SU-DHL-6 (cell line): ENCODE results near the gene ATOX1.

Experiments
- H2AFZ ChIP-seq: fragments of 200-600 bp; sonication (generic); 2 replicates; pipeline ENCODE4 v1.6.1; 2014; ENCODE audit warnings: low read depth, mild to moderate bottlenecking, moderate library complexity, mixed read lengths, antibody characterized with exemption, low read length; ENCODE audit not compliant: severe bottlenecking
- H3F3A ChIP-seq: fragments of 200-600 bp; shearing (Covaris generic); 2 replicates; pipeline ENCODE4 v1.6.0; 2016; ENCODE audit warnings: antibody characterized with exemption, mild to moderate bottlenecking; ENCODE audit not compliant: insufficient read depth
- H3K27ac ChIP-seq: fragments of 200-600 bp; sonication (generic); 2 replicates; pipeline ENCODE4 v1.5.1; 2016; ENCODE audit warnings: low read depth, mild to moderate bottlenecking, low read length, moderate library complexity, mixed read lengths
- H3K27me3 ChIP-seq: fragments of 200-600 bp; sonication (generic), shearing (Covaris generic); 2 replicates; pipeline ENCODE4 v1.6.0; 2014; ENCODE audit warnings: mild to moderate bottlenecking, low read length
- H3K36me3 ChIP-seq: fragments of 200-600 bp; sonication (generic); 2 replicates; pipeline ENCODE4 v1.6.1; 2014; ENCODE audit warnings: mild to moderate bottlenecking, low read length, mixed read lengths
- H3K4me2 ChIP-seq: fragments of 300-600, 200-600 bp; shearing (Covaris generic), sonication (generic); 2 replicates; pipeline ENCODE4 v1.6.0; 2014; ENCODE audit warnings: low read length, low read depth, mild to moderate bottlenecking; ENCODE audit not compliant: poor library complexity, severe bottlenecking
- H3K4me3 ChIP-seq: fragments of 200-600 bp; sonication (generic); 2 replicates; pipeline ENCODE4 v1.5.1; 2014; ENCODE audit warnings: antibody characterized with exemption, low read length, mild to moderate bottlenecking, mixed read lengths; ENCODE audit not compliant: insufficient read depth, poor library complexity, severe bottlenecking
- H3K79me2 ChIP-seq: fragments of 200-600 bp; sonication (generic); 2 replicates; pipeline ENCODE4 v1.6.1; 2014; ENCODE audit warnings: mild to moderate bottlenecking, low read length, moderate library complexity; ENCODE audit not compliant: insufficient read depth
- H3K9ac ChIP-seq: fragments of 200-600 bp; sonication (generic); 2 replicates; pipeline ENCODE4 v1.7.0; 2014; ENCODE audit warnings: mild to moderate bottlenecking, low read length
- H3K9me2 ChIP-seq: fragments of 200-600 bp; sonication (generic); replicated peaks from 2 replicates; pipeline ENCODE4 v1.6.1; 2014; ENCODE audit warnings: low read length; ENCODE audit not compliant: insufficient read depth
- H3K9me3 ChIP-seq: fragments of 200-600 bp; sonication (generic); 2 replicates; pipeline ENCODE4 v1.6.1; 2014; ENCODE audit warnings: low read length, mixed read lengths; ENCODE audit not compliant: insufficient read depth
- H4K20me1 ChIP-seq: fragments of 200-600 bp; sonication (generic); 2 replicates; pipeline ENCODE4 v1.6.1; 2014; ENCODE audit warnings: low read depth, mild to moderate bottlenecking, antibody characterized with exemption, low read length, moderate library complexity, mixed read lengths
- CTCF ChIP-seq: fragments of 200-600 bp; sonication (generic); IDR thresholded peaks from one replicate; pipeline ENCODE4 v1.5.1; 2017; ENCODE audit warnings: antibody characterized with exemption, mild to moderate bottlenecking, low read length, moderate library complexity; ENCODE audit not compliant: insufficient read depth, poor library complexity, severe bottlenecking
- EZH2phosphoT487 ChIP-seq: fragments of 200-600 bp; sonication (generic), shearing (Covaris generic); conservative IDR thresholded peaks from 2 replicates; pipeline ENCODE4 v1.6.1; 2018; ENCODE audit warnings: mild to moderate bottlenecking, antibody characterized with exemption, low read length, moderate library complexity, mixed read lengths

The ATOX1 gene

DNA sequence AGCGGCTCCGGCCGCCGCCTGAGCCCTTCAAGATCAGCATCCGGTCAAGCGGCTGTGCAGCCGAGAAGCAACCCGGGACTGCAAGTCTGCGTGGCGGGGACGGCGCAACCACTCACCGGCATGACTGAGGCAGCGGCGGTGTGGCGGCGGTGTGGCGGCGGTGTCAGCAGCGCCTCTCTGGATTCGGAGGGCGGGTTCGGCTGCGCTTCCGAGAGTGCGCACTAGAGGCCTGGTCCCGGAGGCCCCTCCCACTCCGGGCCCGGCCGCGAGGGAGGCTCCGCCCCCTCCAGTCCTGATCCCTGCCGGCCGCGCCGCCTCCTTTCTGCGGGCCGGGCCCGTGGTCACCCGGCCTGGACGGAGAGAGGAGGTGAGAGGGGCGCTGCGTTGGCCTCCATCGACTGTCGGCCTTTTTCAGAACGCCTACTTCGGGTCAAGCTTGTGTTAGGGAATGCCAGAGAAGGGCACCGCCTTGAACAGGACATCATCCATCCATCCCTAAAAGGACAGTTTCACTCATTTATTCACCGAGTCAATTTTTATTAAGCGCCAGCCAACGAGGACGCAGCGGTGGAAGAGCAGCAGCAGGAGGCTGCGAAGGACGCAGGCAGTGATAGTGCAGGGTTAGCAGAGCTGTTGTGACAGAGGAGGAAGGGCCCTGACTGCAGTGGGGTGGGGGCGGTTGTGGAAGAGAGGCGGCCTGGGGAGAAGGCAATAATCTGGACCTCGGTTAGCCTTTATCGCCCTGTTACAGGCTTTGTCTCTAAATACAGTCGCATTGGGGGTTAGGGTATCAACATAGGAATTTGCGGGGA is at the start of gene ATOX1:
Gene ATOX1, minus strand, starts transcription at position 202 of the 812 bp plus-strand sequence. Its CDS starts 80 bp downstream, at position 122.
- peaks cover 31% of the 10 kb centered on the region for H3K79me2 ChIP-seq

DNA sequence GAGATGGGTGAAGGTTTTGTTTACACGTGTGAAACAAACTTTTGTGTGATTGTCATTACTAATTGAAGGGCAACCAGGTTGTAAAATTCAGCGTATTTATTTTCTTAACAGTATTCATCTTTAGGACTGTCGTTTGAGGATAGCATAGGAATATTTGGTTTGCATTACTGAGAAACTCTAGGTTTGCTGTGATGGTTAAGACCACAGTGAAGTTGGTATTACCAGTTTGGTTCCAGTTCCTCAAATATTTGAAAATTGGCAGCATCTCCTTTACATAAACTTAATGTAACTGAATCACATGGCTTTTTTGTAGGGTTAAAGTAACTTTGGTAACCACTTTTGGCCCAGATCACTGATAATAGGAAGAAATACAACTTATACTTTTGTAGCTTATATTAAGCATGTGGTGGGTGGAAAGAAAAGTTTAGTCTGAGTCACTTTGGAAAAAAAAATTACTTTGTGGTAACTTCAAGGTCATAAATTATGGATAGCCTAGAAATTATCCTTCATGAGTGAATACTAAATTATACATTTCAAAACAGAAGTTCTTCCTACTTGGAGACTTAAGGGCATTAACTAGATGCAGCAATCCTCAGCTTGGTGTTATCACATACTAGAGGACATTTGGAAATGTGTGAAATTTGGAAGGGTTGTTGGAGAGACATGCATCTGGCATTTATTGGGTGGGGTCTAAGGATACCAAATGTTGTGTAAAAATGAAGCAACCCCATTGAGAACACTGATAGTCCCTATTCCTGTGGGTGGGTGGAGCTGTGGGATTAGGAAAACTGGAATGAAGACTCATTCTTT is 47.2 kb upstream of the ATOX1 start:
- H3K79me2 ChIP-seq = peaks cover 20% of the 10 kb centered on the region
- H3K27ac ChIP-seq = no peak overlapping the region
- no peak overlapping the region for H3K4me3 ChIP-seq
- no peak overlapping the region for H2AFZ ChIP-seq
- H3K9me3 ChIP-seq = no peaks in the 10 kb centered on the region
- H3K9me2 ChIP-seq = no peaks in the 10 kb centered on the region
- H3K4me2 ChIP-seq = no peak overlapping the region
- no peaks in the 10 kb centered on the region for H3F3A ChIP-seq
- peaks cover 60% of the 10 kb centered on the region for H3K36me3 ChIP-seq
- no peak overlapping the region for H3K9ac ChIP-seq
- no peak for TF ChIP-seq CTCF
- TF ChIP-seq EZH2phosphoT487 = no peak
- H4K20me1 ChIP-seq = peaks cover 8% of the 10 kb centered on the region; the same call in 1 of the 2 replicates
- H3K27me3 ChIP-seq = no peaks in the 10 kb centered on the region

More for the DNA sequence above, at the start of gene ATOX1:
- Histone ChIP-seq H3K27ac (no peak within 1 kb of the TSS), H3K27me3 (no peaks in the 10 kb centered on the region), H3K9me3 (no peaks in the 10 kb centered on the region), H3K9me2 (no peaks in the 10 kb centered on the region), H3K4me2 (peak within 1 kb of the TSS; percentile 87), H3K4me3 (peak within 1 kb of the TSS; percentile 86), H2AFZ (peak within 1 kb of the TSS; percentile 98), H3K36me3 (no peaks in the 10 kb centered on the region), H3F3A (no peaks in the 10 kb centered on the region), H4K20me1 (no peaks in the 10 kb centered on the region), H3K9ac (peak within 1 kb of the TSS; percentile 82)
- TF ChIP-seq EZH2phosphoT487 (no peak), CTCF (no peak)

DNA sequence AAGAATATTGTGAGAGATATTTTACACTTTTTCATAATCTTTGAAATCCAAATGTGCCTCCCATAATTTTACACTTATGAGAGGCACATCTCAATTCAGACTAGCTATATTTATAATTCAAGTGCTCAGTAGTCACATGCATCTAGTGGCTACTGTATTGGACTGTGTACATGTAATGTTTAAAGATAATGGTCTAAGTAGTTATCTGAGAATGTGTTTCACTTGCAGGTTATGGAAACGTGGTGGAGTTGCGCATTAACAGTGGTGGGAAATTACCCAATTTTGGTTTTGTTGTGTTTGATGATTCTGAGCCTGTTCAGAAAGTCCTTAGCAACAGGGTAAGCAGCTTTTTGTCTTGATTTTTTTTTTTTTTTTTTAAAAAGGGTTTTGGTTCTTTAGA is 42.1 kb upstream of the ATOX1 start:
- Histone ChIP-seq H3K9ac (no peak overlapping the region), H3K27ac (no peak overlapping the region), H3K4me2 (no peak overlapping the region), H3K9me3 (no peaks in the 10 kb centered on the region), H4K20me1 (peaks cover 18% of the 10 kb centered on the region), H3K36me3 (peaks cover 76% of the 10 kb centered on the region), H3K4me3 (no peak overlapping the region), H2AFZ (no peak overlapping the region), H3K27me3 (no peaks in the 10 kb centered on the region), H3K9me2 (no peaks in the 10 kb centered on the region), H3F3A (peaks cover 22% of the 10 kb centered on the region), H3K79me2 (peaks cover 38% of the 10 kb centered on the region)
- TF ChIP-seq EZH2phosphoT487 (no peak), CTCF (no peak)
